Putamen (tissue), 1 donor: ENCODE measurements around the gene VPS26A.

Source experiments
- DNase-seq: peaks from one replicate; pipeline ENCODE4 v3.0.0-alpha.2; 2016; ENCODE audit warnings: low spot score

Gene VPS26A

DNA sequence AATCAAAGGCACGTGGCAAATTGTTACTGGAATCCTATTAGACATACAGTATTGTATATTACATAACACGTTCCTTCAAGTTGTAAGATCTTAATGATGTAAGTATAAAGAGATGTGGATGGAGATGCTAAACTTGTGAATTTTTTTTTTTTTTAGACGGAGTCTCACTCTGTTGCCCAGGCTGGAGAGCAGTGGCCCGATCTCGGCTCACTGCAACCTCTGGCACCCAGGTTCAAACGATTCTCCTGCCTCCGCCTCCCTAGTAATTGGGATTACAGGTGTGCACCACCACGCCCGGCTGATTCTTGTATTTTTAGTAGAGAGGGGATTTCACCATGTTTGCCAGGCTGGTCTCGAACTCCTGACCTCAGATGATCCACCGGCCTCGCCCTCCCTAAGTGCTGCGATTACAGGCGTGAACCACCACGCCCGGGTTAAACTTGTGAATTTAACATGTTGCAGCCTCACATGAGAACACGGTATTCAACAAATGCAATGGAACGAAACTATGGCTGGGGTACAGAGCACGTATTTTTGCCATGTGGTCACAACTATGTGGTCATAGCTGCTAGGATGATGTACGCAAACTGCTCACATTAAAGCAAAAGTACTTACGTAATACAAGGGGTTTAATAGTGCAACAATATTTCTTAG lies 55.2 kb downstream of the VPS26A start:
- no peak for DNase-seq

DNA sequence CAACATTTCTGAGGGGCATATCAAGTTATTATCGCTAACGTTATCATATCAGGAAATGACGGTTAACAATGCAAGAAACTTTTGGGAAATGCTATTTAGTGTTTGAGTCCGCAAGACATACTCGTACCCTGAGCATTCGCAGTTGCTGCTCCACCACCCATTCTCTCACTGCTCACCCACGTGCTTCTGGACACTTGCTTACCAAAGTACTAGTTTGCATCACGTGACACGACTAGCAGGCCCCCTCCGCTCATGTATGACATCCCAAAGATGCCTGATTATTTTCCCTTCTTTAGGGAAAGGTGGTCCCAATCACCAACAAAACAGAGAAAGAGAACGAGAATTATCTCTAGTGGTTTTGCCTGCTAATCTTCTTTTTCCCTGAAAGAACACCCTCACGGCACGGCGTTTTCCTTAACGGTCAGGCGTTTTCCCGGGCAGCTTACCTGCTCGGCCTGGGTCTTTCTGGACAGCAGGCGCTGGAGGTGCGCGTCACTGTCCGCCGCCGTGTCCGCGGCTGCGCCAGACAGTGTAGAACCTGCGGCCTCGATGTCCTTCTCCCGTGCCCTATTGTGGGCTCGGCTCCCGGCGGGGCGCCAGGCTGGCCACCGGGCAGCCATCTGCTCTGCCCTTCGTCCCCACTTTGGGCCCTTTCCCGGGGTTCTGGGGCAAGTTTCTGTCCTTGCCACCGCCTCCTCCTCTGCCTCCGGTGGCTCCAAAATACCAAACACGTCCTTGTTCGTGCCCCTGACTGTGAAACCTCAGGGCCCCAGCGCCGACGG lies 56.0 kb downstream of the VPS26A start, which contains the start of gene SUPV3L1:
Gene SUPV3L1, plus strand, starts transcription at position 492 of the 782 bp plus-strand sequence. Its CDS starts 58 bp downstream, at position 550.
- DNase-seq, result peak; percentile 97

DNA sequence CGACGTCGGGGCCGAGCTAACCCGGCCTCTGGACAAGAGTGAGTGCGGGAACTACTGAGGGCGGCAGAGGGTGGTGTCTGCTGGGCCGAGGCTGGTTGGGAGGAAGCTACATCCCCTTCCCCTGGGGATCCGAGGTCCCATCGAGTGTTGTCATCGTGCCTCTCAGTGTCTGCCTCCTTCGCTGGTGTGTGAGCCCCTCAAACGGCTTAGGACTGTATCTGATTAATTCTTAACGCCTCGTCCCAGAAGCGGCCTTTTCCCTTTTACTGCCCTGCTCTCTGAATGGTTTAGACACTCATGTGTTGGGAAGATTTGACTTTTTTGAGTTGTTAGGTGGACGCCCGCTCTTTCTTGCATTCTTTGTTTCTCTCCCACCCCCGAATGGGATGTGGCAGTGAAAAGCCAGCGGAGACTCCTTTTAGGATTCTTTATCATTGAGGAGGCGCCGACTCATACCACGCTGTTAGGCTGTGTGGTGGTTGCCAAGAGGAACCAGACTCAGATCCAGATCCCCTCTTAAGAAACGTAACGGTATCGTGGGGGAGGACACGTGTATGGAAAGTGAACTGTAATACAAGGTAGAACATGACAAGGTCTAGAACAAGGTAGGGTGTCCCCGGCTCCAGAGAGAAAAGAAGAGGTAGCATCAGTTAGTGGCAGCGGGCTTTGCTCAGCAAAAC lies 56.7 kb downstream of the VPS26A start:
- peak; percentile 16 for DNase-seq

DNA sequence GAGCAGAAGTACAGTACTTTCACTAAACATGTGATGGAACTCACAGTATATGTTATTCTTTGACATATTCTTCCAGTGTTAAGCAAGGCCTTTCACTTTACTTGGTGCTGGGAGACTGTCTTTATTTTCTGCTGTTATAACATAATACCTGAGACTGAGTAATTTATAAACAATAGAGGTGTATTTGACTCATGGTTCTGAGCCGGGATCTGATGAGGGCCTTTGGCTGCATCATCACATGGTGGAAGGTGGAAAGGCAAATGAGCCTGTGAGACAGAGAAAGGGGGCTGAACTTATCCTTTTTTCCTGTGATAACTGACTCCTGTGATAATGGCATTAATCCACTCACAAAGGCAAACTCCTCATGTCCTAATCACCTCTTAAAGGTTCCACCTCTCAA lies 57.5 kb downstream of the VPS26A start:
- DNase-seq, result no peak

DNA sequence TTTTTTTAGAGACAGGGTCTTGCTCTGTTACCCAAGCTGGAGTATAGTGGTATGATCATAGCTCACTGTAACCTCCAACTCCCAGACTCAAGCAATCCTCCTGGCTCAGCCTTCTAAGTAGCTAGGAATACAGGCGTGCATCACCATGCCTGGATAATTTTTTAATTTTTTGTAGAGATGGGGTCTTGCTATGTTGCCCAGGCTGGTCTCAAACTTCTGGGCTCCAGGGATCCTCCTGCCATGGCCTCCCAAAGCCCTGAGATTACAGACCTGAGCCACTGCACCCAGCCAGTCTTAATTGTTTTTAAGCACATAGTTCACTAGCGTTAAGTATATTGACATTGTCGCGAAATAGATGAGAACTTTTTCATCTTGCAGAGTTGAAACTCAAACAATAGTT lies 58.0 kb downstream of the VPS26A start:
- DNase-seq, result no peak

DNA sequence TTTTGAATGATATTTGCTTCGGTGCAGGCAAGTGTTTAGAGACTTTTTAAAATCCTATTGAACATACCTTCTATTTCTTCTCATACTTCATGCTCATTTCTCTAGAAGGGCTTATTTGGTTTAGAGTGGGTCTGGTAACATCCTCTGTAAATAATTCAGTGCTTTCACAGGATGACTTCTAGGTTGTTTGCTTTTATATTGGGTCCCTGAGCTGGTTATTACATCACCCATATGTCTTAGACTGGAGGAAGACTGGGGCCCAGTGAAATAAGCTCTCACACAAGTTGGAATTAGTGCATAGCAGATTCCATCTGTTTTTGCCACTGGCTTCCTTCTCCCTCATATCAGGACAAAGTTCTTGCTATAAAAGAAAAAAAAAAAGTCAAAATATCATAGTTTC lies 62.5 kb downstream of the VPS26A start:
- no peak for DNase-seq

DNA sequence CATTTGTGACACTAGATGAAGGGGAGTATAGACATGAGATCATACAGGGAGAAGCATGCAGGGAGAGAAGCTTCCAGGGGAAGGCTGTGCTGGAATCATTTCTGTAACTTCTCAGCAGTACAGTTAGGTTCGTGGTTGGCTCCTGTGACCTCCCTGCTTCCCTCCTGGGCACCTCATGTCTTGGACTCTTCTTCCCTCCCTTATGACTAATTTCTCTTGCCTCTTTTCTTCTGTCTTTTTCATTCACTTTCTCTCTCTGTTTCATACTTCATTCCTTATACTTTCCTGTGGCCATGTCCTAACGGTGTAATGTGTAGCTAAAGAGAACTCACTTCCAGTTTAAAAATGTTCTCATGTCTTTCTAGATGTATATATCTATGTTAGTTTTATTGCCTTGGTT lies 77.1 kb downstream of the VPS26A start:
- no peak for DNase-seq

DNA sequence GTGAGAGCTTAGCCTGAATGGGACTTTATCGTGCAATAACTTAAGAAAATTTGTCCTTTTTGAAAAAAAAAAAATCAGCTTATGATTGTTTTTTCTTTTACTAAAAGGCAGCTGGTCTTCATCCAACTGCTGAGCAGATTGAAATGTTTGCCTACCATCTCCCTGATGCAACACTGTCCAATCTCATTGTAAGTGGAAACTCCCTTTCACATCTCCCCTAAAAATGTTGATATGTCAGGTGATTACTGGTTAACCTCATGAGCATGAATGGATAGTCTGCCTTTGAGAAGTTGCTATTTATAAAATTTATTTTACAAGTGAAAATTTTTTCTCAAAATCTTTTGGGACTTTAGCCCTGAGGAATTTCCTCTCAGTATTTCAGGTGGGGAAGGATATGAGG lies 78.4 kb downstream of the VPS26A start:
- DNase-seq, result no peak

DNA sequence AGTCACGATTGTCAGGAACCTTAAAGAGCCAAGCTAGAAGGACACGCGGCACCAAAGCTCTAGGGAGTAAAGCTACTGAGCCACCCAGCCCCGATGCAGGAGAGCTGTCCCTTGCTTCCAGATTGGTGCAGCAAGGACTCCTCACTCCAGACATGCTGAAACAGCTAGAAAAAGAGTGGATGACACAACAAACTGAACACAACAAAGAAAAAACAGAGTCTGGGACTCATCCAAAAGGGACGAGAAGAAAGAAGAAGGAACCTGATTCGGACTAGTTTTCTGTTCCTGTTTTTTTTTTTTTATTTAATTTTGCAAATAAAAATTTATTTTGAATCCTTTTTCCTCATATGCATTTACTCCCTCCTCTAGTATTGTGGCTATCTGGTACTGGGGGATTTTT lies 84.8 kb downstream of the VPS26A start:
- DNase-seq, result no peak

DNA sequence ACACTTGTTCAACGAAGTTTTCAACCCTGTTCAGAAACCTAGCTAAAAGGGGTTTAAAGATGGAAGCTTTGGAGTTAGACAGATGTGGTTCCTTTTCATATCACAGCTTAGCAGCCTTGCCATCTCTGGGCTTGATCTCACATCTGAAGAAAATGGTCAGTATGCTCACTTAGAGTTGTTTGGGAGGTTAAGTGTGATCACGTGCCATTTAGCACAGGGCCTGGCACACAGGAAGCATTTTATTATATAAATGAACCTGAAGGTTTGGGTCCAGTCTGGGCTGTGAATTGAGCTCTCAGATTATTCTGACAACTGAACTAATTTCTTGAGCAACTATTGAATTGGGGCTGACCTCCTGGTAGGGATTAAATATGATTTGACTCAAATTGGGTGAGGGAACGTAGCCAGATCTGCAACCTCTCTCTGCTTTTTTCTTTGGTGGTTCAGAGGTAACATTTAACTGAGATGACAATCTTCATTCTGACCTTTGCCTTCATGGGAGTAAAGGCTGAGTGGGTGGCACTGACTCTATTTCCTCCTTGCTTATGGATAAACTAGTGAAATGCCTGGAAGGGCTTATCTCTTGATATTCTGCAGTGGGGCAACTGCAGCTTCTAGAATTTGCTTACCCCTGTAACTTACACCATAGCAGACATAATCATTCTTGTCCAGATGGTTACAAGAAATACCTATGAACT lies 86.0 kb downstream of the VPS26A start:
- DNase-seq, result no peak

DNA sequence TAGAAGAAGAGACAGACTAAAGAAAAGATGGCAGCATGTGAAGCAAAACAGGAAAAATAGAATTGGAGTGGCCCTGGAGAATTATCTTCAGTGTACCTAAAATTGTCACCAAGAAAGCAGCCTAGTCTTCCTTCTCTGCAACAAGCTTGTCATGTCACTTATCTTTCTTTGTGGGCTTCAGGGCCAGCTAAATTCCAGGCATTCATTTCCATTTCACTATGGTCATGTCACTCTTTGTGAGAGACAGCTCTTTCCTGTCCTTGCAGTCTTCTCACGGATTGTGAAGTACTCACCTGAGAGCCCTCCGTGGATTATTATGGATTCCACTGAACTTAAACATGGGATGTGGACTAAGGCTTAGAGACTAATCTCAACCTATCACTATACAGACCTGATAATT lies 87.1 kb downstream of the VPS26A start:
- no peak for DNase-seq

DNA sequence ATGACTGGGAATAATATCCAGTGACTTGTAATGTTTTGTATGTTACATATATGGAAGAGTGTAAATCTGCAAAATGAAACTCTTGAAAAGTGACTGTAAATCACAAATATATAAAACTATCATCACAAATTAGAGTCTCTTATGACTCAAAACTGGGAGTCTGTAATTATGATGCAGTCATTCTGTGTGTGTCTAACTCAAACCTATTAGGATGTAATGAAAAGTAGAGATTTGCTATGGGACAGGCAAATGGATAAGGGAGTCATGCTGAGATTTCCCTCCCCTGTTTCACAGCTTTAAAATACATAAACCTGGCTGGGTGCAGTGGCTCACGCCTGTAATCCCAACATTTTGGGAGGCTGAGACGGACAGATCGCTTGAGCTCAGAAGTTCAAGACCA lies 87.5 kb downstream of the VPS26A start:
- DNase-seq, result no peak

DNA sequence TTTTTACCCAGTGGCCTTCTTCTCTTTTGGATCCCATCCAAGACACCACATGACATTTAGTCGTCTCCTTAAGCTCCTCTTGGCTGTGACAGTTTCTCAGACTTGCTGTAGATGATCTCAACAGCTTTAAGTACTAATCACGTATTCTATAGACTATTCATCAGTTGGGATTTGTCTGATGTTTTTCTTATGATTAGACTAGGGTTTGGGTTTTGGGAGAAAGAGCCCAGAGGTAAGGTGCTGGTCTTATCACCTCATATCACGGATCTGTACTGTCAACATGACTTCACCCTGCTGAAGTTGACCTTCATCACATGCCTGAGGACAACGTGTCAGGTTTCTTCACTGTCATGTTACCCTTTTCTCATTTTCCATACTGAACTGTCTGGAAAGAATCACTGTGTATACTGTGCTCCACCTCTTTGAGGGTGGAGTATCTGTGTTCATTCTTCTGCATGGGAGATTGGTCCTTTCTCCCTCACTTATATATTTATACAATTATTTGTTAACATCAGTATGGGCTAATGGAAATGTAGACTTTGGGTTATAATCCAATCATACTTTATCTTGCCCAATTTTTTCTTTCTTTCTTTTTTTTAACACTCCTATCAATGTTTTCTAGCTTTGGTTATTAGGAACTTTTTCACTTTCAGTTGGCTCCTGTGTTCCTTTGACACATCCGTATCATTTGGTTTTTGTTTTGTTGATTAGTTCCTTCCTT lies 89.8 kb downstream of the VPS26A start:
- DNase-seq, result no peak

DNA sequence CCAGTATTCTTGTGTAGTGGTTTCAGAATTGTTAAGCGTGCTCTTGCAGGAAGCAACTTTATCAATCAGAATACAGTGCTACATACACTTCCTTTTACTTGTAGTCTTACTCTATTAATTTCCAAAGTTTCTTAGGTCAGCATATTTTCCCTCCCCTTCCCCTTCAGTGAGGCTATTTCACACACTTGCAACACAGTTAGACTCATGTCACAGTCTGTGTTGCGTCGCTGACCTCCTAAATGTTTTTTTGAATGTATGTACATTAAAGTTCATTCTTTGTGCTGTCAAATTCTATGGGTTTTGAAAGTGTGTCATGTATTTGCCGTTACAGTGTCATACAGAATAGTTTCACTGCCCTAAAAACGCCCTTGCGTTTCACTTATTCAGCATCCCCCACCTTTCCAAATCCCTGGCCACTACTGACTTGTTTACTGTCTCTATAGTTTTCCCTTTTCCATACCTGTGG lies 90.7 kb downstream of the VPS26A start:
- no peak for DNase-seq

DNA sequence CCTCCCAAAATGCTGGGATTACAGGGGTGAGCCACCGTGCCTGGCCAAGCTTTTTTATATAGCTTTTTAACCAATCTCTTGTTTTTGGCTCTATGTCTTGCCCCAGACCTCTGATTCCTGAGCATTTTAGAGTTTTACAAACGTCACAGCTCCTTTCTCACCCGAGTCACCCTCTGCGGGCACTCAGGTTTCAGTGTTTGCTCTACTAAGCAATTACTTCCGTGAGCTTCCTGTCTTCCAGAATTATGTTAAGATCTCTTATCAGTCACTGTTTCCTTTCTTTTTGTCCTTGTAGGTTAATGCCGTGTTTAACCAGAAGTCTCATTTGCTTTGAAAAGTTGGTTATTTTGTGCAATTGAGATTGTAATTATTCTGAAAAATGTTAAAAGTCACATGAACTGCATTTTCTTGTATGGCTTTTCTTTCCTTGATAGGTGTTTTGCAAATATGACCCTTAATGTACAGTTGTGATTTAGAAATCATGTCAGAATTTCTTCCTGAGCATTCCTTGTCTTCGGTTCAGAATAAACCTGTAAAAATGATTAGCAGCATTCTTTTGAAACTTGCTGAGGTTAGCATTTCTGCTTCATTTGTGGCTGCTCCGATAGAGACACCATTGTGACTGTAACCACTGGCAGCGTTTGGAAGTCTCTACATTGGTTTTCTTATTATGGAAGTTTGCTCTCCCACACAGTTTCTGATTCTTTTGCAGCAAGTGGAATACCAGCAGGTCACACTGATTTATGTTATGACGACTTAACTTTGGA lies 91.6 kb downstream of the VPS26A start:
- no peak for DNase-seq

DNA sequence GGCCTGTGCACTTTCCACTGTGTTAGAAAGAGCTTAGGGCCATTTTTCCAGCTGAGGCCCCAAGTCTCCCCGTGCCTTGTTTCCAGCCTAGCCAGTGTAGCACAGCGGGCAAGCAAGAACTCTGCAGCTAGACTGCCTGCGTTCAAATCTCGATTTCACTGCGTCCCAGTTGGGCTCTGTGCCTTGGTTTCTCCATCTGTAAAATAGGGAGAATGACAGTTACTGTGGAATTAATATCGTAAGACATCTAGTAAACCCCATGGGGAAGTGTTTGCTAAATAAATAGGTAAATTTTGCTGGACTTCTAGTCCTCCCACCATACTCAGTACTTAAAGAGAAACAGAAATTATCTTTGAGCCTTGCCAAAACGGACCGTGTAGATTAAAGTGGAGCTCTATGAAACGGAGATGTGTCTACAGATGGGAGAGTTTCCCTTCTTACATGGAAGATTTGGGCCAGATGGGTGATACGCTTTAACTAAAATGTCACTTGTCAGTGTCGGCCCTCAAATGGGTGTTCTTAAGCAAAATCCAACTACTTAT lies 92.7 kb downstream of the VPS26A start:
- DNase-seq, result no peak

DNA sequence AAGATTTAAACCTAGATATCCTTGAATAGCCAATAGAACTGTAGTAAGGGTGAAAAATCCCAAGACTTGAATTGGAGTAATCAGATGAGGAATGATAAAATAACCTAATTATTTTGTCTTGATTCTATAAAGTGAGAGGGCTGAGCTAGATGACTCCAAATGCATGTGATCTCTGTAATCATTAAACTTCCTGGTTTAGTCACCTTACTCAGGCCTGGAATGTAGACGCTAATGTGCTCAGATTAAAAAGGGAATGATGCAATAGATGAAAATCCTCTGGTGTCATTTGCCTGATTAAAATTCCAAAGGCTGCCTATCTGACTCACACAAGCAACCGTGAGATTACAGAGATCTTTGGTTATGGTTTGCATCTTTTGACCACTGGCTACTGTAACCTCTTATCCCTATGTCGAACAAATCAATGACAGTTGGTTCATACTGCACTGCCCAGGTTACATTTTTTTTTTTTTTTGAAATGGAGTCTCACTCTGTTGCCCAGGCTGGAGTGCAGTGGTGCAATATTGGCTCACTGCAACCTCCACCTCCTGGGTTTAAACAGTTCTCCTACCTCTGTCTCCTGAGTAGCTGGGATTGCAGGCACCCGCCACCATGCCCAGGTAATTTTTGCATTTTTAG lies 93.3 kb downstream of the VPS26A start:
- DNase-seq, result no peak

DNA sequence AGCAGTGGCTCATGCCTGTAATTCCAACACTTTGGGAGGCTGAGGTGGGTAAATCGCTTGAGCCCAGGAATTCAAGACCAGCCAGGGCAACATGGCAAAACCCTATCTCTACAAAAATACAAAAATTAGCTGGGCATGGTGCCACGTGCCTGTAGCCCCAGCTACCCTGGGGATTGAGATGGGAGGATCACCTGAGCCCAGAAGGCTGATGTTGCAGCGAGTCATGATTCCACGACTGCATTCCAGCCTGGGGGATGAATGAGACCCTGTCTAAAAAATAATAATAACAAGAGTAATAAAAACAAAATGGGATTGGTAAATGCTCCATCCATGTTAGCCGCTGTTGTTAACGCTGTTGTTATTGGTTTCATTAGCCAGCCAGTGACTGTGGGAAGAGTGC lies 94.9 kb downstream of the VPS26A start:
- DNase-seq, result no peak

DNA sequence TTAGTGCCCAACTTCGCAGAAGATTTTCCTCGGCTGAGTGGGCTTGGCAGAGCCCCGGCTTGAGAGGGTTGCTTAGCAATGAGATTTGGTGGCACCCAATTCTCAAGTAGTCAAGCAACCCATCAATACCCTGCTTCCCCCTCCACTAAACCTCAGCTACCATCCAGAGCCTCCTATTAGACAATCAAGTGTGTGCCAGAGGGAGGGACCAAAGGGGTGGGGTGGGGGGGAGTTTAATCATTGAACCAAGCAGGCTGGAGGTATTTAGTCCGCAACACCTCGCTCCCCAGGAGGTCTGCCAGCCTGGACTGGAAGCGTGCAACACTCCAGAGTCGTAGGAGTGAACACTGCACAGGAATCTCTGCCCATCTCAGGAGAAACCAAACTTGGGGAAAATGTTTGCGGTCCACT lies 96.1 kb downstream of the VPS26A start, which contains the start of gene HKDC1:
Gene HKDC1, plus strand, starts transcription at position 292 of the 411 bp plus-strand sequence. Its CDS starts 104 bp downstream, at position 396.
- no peak for DNase-seq

DNA sequence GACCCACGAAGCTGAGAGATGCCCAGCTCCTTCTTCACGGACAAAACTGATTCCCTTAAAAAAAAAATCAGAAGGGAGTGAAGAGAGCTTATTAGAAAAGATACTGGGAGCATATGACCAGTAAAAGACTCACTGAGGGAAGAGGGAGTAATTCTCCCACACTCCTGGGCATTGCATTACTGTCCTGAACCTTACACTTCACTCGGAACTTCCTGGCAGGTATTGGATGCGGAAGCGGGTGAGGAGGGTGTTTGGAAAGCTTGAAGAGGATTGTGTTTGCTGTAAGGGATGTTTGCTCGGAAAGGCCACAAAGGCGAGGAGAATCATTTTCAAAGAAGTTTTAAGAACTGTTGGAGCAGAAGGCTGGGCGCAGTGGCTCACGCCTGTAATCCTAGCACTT lies 96.5 kb downstream of the VPS26A start:
- no peak for DNase-seq
